HL-60 (cell line): ENCODE data around the gene CATSPER4.

ENCODE experiments used
- DNase-seq, 2 experiments: peaks; one replicate each; pipeline ENCODE4 v3.0.0-alpha.2; 2010 to 2020; ENCODE audit warnings: low read depth in 1 of 2, low spot score in 1 of 2
- H3K27ac ChIP-seq: fragments of 250-450 bp; sonication (Bioruptor Pico); replicated peaks from 2 replicates; pipeline ENCODE4 v1.5.1; 2020; ENCODE audit warnings: mild to moderate bottlenecking, moderate library complexity
- H3K27me3 ChIP-seq: fragments of 250-450 bp; sonication (Bioruptor Pico); 2 replicates; pipeline ENCODE4 v1.5.1; 2021; ENCODE audit warnings: mild to moderate bottlenecking, moderate library complexity; ENCODE audit not compliant: insufficient read depth, poor library complexity, severe bottlenecking
- H3K4me3 ChIP-seq: replicated peaks from 2 replicates; pipeline ENCODE4 v1.5.1; 2011; ENCODE audit warnings: mild to moderate bottlenecking, control low read depth, low read length; ENCODE audit not compliant: insufficient read depth
- GABPA ChIP-seq: IDR thresholded peaks from 2 replicates; pipeline ENCODE4 v1.6.1; 2012; ENCODE audit warnings: low read depth
- POLR2AphosphoS5 ChIP-seq: IDR thresholded peaks from 2 replicates; pipeline ENCODE4 v1.6.1; 2012; ENCODE audit warnings: low read depth
- SPI1 ChIP-seq: IDR thresholded peaks from 2 replicates; pipeline ENCODE4 v1.6.1; 2012; ENCODE audit warnings: low read depth, mild to moderate bottlenecking, borderline replicate concordance
- long read RNA-seq: library from polyadenylated mRNA; unstranded; transcript quantifications from one replicate; pipeline ENCODE4 v2.0.0, GENCODE V29; 2020
- TF ChIP-seq, protein P1 (sequence below): IDR thresholded peaks from 2 replicates; pipeline ENCODE4 v1.6.1; 2012; ENCODE audit warnings: low read depth; ENCODE audit not compliant: insufficient replicate concordance
- TF ChIP-seq, protein P2 (sequence below): IDR thresholded peaks from one replicate; pipeline ENCODE4 v1.5.1; 2011; ENCODE audit warnings: low read length, control low read depth, inconsistent platforms; ENCODE audit not compliant: insufficient read depth

Gene CATSPER4
- long read RNA-seq, result 0 reads

DNA sequence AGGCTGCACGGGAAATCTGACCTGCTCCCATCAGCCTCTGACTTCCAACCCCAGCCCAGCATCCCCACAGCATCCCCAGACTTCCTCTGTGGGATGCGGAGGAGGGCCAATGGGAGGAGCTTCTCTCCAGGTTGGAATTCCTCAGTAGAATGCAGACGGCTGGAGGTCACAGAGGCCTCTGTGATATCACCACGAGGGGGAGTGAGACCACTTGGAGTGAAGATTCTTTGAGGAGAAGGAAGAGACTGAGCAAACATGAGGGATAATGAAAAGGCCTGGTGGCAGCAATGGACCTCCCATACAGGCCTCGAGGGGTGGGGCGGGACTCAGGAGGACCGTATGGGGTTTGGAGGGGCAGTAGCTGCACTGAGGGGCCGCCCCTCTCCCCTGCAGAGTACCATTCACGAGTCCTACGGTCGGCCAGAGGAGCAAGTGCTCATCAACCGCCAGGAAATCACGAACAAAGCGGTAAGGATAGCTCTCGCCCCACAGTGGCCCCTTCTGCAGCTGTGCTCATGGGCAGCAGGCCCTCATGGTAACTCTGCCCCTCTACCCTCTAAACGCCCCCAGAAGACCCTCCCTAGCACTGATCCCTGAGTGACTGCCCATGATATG lies at the start of gene CATSPER4:
Gene CATSPER4 (plus strand): TSS at position 230 of the 615 bp plus-strand sequence. CDS start 26 bp downstream, at position 256.
- no peak within 1 kb of the TSS for H3K4me3 ChIP-seq

DNA sequence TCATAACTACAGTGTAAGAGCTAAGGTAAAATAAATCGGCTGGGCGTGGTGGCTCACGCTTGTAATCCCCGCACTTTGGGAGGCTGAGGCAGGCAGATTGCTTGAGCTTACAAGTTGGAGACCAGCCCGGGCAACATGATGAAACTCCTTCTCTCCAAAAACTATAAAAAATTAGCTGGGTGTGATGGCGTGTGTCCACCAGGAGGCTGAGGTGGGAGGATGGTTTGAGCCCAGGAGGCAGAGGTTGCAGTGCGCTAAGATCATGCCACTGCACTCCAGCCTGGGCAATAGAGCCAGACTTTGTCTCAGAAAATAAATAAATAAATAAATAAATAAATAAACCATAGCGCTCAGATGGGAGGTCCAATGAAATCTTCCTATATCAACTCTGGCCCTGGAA lies 48.2 kb upstream of the CATSPER4 start:
- H3K27ac ChIP-seq, result no peak overlapping the region
- TF ChIP-seq POLR2AphosphoS5, result no peak
- TF ChIP-seq, protein P1, sequence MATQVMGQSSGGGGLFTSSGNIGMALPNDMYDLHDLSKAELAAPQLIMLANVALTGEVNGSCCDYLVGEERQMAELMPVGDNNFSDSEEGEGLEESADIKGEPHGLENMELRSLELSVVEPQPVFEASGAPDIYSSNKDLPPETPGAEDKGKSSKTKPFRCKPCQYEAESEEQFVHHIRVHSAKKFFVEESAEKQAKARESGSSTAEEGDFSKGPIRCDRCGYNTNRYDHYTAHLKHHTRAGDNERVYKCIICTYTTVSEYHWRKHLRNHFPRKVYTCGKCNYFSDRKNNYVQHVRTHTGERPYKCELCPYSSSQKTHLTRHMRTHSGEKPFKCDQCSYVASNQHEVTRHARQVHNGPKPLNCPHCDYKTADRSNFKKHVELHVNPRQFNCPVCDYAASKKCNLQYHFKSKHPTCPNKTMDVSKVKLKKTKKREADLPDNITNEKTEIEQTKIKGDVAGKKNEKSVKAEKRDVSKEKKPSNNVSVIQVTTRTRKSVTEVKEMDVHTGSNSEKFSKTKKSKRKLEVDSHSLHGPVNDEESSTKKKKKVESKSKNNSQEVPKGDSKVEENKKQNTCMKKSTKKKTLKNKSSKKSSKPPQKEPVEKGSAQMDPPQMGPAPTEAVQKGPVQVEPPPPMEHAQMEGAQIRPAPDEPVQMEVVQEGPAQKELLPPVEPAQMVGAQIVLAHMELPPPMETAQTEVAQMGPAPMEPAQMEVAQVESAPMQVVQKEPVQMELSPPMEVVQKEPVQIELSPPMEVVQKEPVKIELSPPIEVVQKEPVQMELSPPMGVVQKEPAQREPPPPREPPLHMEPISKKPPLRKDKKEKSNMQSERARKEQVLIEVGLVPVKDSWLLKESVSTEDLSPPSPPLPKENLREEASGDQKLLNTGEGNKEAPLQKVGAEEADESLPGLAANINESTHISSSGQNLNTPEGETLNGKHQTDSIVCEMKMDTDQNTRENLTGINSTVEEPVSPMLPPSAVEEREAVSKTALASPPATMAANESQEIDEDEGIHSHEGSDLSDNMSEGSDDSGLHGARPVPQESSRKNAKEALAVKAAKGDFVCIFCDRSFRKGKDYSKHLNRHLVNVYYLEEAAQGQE, result no peak
- TF ChIP-seq SPI1, result no peak
- TF ChIP-seq, protein P2, sequence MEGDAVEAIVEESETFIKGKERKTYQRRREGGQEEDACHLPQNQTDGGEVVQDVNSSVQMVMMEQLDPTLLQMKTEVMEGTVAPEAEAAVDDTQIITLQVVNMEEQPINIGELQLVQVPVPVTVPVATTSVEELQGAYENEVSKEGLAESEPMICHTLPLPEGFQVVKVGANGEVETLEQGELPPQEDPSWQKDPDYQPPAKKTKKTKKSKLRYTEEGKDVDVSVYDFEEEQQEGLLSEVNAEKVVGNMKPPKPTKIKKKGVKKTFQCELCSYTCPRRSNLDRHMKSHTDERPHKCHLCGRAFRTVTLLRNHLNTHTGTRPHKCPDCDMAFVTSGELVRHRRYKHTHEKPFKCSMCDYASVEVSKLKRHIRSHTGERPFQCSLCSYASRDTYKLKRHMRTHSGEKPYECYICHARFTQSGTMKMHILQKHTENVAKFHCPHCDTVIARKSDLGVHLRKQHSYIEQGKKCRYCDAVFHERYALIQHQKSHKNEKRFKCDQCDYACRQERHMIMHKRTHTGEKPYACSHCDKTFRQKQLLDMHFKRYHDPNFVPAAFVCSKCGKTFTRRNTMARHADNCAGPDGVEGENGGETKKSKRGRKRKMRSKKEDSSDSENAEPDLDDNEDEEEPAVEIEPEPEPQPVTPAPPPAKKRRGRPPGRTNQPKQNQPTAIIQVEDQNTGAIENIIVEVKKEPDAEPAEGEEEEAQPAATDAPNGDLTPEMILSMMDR, result no peak
- no peak for TF ChIP-seq GABPA

More for the DNA sequence above, at the start of gene CATSPER4:
- TF ChIP-seq, protein P2, result peak; percentile 8
- no peak for TF ChIP-seq SPI1
- H3K27ac ChIP-seq, result no peak within 1 kb of the TSS
- DNase-seq, result no peak
- no peaks in the 10 kb centered on the region for H3K27me3 ChIP-seq

DNA sequence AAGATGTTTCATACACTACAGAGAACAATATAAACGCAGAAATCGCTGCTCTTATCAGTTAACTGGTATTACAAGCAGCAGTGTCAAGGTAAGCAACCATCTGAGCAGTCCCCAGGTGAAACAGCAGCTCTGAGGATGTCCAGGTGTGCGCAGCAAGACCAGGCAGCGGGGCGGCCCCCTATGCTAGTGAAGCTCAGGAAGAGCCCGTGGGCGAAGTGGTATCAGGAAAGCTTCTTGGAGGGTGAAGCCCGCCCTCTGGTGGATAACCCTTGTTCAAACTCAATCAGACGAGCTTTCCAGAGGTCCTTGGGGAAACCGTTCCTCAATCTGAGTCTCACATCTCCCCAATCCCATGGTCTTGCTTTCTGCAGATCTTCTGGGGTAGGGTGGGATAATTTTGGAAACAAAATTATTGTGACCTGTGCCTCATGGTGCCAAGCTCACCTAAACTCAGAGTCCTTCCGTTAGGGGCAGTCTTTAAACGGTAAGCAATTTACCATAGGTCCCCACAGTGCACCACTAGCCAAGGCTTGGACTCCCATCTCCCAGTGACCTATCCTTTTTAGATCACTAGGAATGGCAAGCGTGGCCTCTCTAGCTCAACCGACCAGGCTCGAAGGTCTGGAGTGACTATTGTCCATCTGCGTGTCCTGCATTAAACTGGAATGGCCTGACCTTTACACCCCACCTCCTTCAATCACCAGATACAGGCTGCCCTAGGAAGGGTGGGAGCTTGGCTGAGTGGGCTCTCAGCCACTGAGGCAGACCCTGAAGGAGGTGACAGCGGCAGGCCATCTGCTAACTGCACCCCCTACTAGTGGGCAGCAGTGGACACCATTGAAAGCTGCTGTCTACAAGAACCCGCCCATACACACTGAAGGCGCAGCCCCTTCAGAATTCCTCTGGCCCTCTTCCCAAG lies 45.1 kb upstream of the CATSPER4 start:
- Histone ChIP-seq H3K27me3 (no peaks in the 10 kb centered on the region), H3K4me3 (no peak overlapping the region)
- DNase-seq, result peak; percentile 45 to 79

More for the DNA sequence above, 48.2 kb upstream of the CATSPER4 start:
- DNase-seq, result no peak
- H3K4me3 ChIP-seq, result no peak overlapping the region
- H3K27me3 ChIP-seq, result no peaks in the 10 kb centered on the region

DNA sequence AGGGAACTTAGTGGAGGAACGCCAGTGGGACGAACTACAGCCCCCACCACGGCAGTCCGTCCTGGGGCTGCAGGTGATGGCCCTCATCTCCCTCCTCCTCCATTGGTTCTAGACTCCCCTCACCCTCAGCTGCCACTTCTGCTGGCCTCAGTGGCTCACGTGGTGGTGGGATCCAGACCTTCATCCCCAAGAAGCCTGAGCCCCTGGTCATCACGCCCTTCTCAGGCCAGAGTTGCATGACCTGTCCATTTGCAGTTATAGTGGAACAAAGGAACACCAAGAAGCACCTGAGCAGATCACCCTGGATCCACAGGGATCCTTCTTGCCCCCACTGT lies 44.5 kb upstream of the CATSPER4 start:
- DNase-seq, result no peak
- H3K27me3 ChIP-seq, result no peaks in the 10 kb centered on the region
- TF ChIP-seq, protein P2, result no peak
- TF ChIP-seq SPI1 (no peak), GABPA (no peak), POLR2AphosphoS5 (no peak)
- TF ChIP-seq, protein P1, result no peak

More for the DNA sequence above, 45.1 kb upstream of the CATSPER4 start:
- no peak overlapping the region for H3K27ac ChIP-seq
- TF ChIP-seq GABPA, result no peak
- TF ChIP-seq, protein P2, result peak; percentile 51

More for the DNA sequence above, 44.5 kb upstream of the CATSPER4 start:
- H3K4me3 ChIP-seq, result no peak overlapping the region
- no peak overlapping the region for H3K27ac ChIP-seq
